HG03565 (cell line): ENCODE results near the gene CNNM2.

Experiments used
- ATAC-seq: cut with Tn5 transposase; IDR thresholded peaks from one replicate; pipeline ENCODE4 v1.9.1; 2021; ENCODE audit warnings: mild to moderate bottlenecking, moderate library complexity; ENCODE audit not compliant: unreplicated experiment

CNNM2 gene

DNA sequence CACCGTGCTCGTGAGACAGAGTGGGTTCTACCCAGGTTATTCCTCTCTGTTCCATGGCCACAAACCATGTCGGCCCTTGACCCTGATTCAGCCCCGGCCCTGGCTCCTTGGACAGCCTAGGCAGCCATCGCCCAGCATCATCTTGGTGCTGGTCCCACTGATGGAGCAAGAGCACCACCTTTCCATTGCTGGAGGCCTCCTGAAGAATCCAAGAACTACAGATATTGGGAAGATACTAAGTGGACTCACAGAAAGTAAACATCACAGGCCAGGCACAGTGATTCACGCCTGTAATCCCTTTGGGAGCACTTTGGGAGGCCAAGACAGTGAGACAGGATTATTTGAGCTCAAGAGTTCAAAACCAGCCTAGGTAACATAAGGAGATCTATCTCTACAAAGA is 149.9 kb downstream of the CNNM2 start:
- ATAC-seq: no peak

GRCh38 chr10:103069453-103070331 is 151.6 kb downstream of the CNNM2 start:
- ATAC-seq: peak; percentile 53

GRCh38 chr10:103072276-103072675 is 154.2 kb downstream of the CNNM2 start:
- no peak for ATAC-seq

GRCh38 chr10:103072891-103073290 is 154.8 kb downstream of the CNNM2 start:
- no peak for ATAC-seq

- ATAC-seq: no peak
Measured at GRCh38 chr10:103077020-103077419, 158.9 kb downstream of the CNNM2 start.

- ATAC-seq: no peak
Measured at GRCh38 chr10:103077491-103078308, 159.6 kb downstream of the CNNM2 start.

DNA sequence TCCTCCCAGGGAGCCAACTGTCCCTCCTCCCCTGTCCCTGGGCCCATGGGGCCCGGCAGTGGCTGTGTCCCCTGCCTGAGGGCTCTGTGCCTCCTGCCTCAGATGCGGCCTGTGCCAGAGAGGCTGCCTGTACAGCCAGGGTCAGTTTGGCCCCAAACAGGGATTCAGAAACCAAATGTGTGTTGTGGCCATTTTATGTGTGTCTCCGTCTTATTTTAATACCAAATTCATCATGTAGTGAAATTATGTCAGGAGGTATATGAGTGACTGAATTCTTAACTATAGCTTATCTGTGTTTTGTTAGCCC is 160.2 kb downstream of the CNNM2 start:
- ATAC-seq: no peak

- no peak for ATAC-seq
Measured at GRCh38 chr10:103078676-103079075, 160.6 kb downstream of the CNNM2 start.

DNA sequence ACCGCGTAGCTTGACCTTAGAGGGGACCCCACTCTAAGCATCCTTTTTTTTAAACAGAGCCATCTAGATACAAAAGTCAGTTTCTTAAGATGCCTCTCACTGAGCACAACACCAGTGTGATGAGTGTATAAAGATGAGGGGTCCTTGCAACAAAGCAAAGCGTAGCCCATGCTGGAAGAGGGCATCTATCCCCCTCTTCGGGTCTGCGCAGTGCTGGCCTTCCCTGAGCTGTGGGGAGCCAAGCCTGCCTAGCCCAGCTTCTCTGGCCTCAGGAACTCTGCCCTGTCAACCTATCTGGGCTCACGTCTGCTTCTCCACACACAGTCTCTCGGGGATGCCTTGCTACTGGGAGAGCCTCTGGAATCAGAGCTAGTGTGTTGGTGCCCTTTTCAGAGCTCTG is 161.0 kb downstream of the CNNM2 start:
- ATAC-seq: no peak

- ATAC-seq: no peak
Measured at GRCh38 chr10:103079946-103080345, 161.9 kb downstream of the CNNM2 start.

DNA sequence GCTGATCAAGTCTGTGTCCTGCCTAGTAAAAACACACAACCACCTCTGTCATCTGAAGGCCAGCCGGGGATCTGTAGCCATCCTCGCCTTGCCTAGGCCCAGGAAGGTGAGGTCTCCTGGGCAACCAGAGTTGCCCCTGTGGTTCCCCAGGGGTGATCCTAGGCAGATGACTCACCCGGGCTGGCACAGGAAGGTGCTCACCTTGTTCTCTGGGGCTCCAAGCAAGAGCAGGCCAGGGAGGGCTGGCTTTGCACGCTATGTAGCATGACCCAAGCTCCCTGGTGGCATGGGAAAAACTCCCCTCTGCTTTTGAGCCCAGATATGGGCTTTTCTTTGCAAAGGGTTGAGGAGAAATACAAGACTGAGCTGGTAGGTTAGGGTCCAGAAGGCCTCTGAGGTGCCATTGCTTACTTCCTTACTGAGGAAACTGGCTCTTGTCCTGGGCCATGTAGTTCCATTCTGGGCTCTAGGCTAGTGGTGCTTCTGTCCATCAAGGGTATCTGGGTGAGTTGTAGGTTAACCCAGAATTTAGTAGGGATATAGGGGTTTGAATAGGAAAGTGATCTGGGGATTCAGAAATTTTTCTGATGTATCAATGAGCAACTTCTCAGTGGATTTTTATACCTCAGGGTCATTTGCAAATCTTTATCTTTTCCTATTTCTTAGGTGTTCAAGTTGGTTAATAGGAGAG is 162.9 kb downstream of the CNNM2 start:
- no peak for ATAC-seq

GRCh38 chr10:103082683-103083082 is 164.6 kb downstream of the CNNM2 start:
- no peak for ATAC-seq

- ATAC-seq: no peak
Measured at GRCh38 chr10:103083266-103083976, 165.3 kb downstream of the CNNM2 start.

DNA sequence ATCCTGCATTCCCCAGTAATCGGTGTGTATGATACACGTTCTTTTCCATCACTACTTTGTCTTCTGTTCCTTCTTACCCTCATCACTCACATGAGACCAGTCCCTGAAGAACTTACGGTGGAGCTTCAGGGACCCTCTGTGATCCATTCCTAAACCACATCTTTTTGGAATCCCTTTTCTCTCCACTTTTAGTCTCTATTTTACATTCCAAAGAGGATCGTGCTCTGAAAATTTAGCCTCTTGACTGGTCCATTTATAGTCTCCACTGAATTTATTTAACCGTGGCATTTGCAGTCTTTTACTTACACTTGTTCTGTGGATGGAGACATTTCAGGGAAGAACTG is 165.9 kb downstream of the CNNM2 start:
- no peak for ATAC-seq

DNA sequence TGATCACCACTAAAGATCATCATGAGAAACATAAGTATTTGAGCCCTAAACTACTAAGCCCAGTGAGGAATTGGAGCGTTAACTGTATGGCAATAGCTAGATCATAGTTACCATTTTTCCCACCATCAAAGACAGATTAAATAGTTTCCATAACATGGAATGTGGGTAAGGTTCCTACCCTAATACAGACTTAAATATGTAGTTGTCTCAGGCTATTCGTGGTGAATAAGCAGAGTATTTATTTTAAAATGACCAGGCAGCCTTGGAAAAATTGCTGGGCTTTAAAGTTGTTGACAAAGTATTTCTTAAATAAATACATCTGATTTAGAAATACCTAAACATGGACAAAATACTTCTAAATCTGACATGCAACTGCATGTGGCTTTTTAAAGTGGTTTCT is 168.2 kb downstream of the CNNM2 start:
- no peak for ATAC-seq

- no peak for ATAC-seq
Measured at GRCh38 chr10:103086799-103087198, 168.7 kb downstream of the CNNM2 start.

GRCh38 chr10:103089493-103089892 is 171.4 kb downstream of the CNNM2 start:
- no peak for ATAC-seq

DNA sequence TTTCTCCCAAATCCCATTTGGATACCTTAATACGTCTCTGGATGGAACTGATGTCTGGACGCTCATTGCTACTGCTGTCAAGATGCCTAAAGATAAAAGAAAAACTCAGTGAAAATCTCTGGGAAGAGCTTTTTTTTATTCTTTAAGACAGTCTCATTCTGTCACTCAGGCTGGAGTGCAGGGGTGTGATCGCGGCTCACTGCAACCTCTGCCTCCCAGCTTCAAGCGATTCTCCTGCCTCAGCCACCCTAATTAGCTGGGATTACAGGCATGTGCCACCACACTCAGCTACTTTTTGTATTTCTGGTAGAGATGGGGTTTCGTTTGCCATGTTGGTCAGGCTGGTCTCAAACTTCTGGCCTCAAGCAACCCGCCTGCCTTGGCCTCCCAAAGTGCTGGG is 172.8 kb downstream of the CNNM2 start:
- ATAC-seq: no peak

DNA sequence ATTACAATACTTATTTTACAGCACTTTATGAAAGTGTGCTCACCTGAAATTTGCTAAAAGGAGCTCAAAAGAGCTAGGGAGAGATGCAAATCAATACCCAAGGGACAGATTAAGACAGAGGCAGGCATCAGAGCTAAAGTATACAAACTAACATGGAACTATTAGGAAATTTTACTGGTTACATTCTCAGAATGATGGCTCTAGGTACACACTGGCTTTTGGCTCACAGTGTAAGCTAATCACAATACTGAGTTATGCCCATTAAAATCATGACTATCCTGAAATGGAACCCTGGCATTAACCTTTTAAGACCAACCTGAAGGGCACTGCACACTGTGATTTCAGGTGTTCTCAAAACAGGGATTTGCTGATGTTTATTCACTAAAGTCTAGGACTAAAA is 176.9 kb downstream of the CNNM2 start:
- ATAC-seq: no peak

GRCh38 chr10:103096130-103096529 is 178.0 kb downstream of the CNNM2 start:
- ATAC-seq: no peak

GRCh38 chr10:103098240-103098639 is 180.1 kb downstream of the CNNM2 start:
- no peak for ATAC-seq
